Erythroblast (primary cell): Measurements from ENCODE around the gene TTC27.

Experiments used
- GATA1 ChIP-seq: IDR thresholded peaks from 2 replicates; pipeline ENCODE4 v1.6.1; 2011; ENCODE audit warnings: low read depth, mild to moderate bottlenecking, control low read depth, low read length, moderate library complexity
- POLR2A ChIP-seq: IDR thresholded peaks from 2 replicates; pipeline ENCODE4 v1.6.1; 2011; ENCODE audit warnings: mild to moderate bottlenecking, low read length

DNA sequence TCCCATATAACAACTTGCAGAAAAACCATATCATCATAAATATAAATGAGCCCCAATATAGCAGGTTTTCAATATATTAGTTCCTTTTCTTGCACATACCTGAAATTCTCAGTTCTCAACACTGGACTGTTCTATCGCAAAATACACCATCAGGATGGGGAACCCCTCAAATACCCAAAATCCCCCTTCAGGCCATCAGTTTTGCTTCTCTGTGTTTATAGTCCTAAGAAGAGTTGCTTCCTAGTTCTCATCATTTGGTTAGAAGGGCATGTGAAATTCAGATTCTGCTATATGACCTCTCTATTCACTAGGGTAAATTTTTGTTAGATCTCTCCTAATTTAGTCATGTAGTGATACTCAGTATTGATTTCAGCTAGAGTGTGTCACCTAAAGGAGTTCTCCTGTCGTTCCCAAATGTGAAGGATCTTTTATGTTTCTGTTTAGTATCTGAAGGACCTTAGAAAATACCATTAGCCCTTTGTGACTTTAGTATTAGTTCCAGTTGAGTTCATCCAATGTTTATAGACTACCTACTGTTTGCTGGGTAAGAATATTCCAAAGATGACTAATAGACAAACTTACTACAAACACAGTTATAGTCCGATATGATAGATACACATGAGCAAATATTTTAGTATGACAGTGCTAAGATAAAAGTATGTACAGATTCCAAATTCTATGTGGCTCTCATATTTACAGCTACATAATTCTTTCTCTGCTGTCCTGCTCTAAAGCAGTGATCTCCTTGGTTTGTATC is 115.8 kb downstream of the TTC27 start:
- TF ChIP-seq POLR2A (no peak), GATA1 (no peak)
